ENCODE results near the gene ZNF644. TPM values are rescaled to one million over a fixed set of nuclear protein-coding genes. Genes with fewer than 3 reads are reported as not detected.
A peak's percentile ranks its signal among the peaks of the same experiment; 100 is the strongest.

The ZNF644 gene
- total RNA-seq, 1 donor from 2014 or later, result 49.8 TPM

DNA sequence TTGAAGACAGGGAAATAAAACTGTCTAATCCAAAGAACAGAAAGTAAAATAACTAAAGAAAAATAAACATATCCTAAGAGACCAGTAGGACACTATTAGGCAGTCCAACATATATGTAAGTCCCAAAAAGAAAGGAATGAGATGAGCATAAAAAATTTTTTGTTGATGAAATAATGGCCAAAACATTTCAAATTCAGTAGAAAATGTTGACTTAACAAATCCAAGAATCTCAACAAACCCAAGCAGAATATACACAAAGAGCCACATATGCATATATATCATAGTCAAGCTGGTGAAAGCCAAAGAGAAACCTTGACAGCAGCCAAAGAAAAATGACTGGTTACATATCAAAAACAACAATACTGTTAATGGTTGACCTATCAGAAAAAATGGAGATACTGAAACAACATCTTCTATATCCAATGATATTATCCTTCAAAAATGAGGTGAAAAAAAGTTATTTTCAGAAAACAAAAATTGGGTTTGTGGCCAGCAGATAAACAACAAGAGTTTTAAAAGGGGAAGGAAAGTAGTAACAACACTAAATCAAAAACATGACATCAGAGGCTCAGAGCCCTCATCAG, 26.4 kb downstream of the ZNF644 start:
- Mint-ChIP-seq H3K27ac (no peak overlapping the region), H3K4me3 (ENCODE audit: low read depth) (no peak overlapping the region), H3K9me3 (peaks cover 41% of the 10 kb centered on the region), H3K36me3 (ENCODE audit: low read depth) (peaks cover 94% of the 10 kb centered on the region), H3K27me3 (ENCODE audit: low read depth) (no peaks in the 10 kb centered on the region), H3K4me1 (ENCODE audit: low read depth) (peaks cover 19% of the 10 kb centered on the region)
- intact Hi-C loops (cut with micrococcal nuclease), result no loop called here
- DNase-seq (ENCODE audit: low spot score), result no peak

DNA sequence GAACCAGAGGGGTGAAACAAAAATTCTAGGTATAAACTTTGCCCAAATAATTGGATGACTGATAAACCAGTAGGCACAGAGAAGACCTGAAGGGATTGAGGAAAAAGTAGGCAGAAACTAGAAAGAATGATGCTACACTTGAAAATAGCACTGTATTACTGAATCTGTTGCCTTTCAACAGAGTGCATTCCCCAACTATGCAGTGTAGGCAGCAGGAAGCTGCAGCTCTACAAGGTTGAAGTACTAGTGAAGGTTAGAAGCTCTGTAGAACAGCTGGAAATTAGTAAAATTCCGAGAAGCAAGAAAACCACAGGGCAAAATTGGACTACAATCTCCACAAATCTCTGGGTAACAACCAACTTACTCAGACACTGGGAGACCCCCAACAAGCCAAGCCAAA, 27.4 kb downstream of the ZNF644 start:
- peaks cover 19% of the 10 kb centered on the region for H3K4me1 Mint-ChIP-seq (ENCODE audit: low read depth)
- peaks cover 45% of the 10 kb centered on the region for H3K9me3 Mint-ChIP-seq
- no peaks in the 10 kb centered on the region for H3K27me3 Mint-ChIP-seq (ENCODE audit: low read depth)
- H3K27ac Mint-ChIP-seq, result no peak overlapping the region
- peaks cover 94% of the 10 kb centered on the region for H3K36me3 Mint-ChIP-seq (ENCODE audit: low read depth)
- DNase-seq (ENCODE audit: low spot score), result no peak
- no peak overlapping the region for H3K4me3 Mint-ChIP-seq (ENCODE audit: low read depth)
- intact Hi-C loops (cut with micrococcal nuclease), result no loop called here

DNA sequence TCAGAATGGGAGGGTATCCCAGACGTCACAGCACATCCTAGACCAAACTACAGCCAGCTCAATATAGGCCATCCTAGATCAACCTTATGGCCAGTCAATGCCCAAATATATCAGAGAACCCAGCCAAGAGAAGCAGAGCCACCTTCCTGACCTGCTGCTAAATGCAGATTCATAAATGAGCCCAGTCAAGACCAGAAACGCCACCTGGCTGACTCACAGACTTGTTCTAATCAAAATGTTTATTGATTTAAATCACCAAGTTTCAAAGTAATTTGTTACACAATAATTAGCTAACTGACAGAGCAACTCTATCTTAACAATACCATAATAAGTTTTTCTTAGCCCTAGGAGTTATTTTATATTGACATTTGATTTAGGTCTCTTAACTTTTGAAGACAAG, 28.6 kb downstream of the ZNF644 start:
- no peak for DNase-seq (ENCODE audit: low spot score)
- Mint-ChIP-seq H3K36me3 (ENCODE audit: low read depth) (peaks cover 94% of the 10 kb centered on the region), H3K4me1 (ENCODE audit: low read depth) (peaks cover 14% of the 10 kb centered on the region), H3K27me3 (ENCODE audit: low read depth) (no peaks in the 10 kb centered on the region), H3K9me3 (peaks cover 51% of the 10 kb centered on the region), H3K27ac (no peak overlapping the region), H3K4me3 (ENCODE audit: low read depth) (no peak overlapping the region)
- intact Hi-C loops (cut with micrococcal nuclease), result no loop called here

DNA sequence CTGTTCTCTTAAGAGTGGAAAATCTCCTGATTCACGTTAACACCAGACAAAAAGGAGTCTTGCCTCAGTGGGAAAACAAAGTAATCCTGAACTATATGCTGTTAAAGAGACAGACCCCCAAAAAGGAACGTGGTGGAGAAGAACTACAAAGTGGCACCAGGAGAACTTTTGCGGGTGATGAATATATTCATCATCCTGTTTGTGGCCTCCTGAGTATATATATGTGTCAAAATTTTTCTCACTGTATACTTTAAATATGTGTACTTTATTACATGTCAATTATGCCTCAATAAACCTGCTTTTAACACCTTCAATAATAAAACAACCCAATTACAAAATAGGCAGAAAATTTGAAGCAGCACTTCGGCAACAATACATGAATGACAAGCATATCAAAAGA, 31.1 kb downstream of the ZNF644 start:
- intact Hi-C loops (cut with micrococcal nuclease), result no loop called here
- H3K4me1 Mint-ChIP-seq (ENCODE audit: low read depth), result peaks cover 14% of the 10 kb centered on the region
- H3K27me3 Mint-ChIP-seq (ENCODE audit: low read depth), result no peaks in the 10 kb centered on the region
- H3K9me3 Mint-ChIP-seq, result peaks cover 50% of the 10 kb centered on the region
- no peak overlapping the region for H3K4me3 Mint-ChIP-seq (ENCODE audit: low read depth)
- peaks cover 91% of the 10 kb centered on the region for H3K36me3 Mint-ChIP-seq (ENCODE audit: low read depth)
- H3K27ac Mint-ChIP-seq, result no peak overlapping the region
- DNase-seq (ENCODE audit: low spot score), result no peak

DNA sequence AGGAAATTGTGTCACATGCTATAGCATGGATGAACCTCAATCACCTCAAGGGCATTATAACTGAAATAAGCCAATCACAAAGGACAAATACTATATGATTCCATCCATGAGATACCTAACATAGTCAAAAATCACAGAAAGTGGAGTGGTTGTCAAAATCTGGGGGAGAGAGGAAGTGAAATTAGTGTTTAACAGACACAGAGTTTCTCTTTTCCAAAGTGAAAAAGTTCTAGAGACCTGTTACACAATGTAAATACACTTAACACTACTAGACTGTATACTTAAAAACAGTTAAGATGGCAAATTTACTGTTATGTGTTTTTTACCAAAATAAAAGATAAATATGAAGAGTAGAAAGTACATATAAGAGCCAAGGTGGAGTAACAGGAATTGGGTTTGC, 31.8 kb downstream of the ZNF644 start:
- Mint-ChIP-seq H3K27ac (no peak overlapping the region), H3K36me3 (ENCODE audit: low read depth) (peaks cover 84% of the 10 kb centered on the region), H3K4me3 (ENCODE audit: low read depth) (no peak overlapping the region), H3K9me3 (peaks cover 42% of the 10 kb centered on the region), H3K27me3 (ENCODE audit: low read depth) (no peaks in the 10 kb centered on the region), H3K4me1 (ENCODE audit: low read depth) (peaks cover 14% of the 10 kb centered on the region)
- DNase-seq (ENCODE audit: low spot score), result no peak
- intact Hi-C loops (cut with micrococcal nuclease), result no loop called here

GRCh38 chr1:90989302-90989701, 32.5 kb downstream of the ZNF644 start:
- no peaks in the 10 kb centered on the region for H3K27me3 Mint-ChIP-seq (ENCODE audit: low read depth)
- H3K4me1 Mint-ChIP-seq (ENCODE audit: low read depth), result peaks cover 14% of the 10 kb centered on the region
- intact Hi-C loops (cut with micrococcal nuclease), result no loop called here
- H3K27ac Mint-ChIP-seq, result no peak overlapping the region
- no peak for DNase-seq (ENCODE audit: low spot score)
- no peak overlapping the region for H3K4me3 Mint-ChIP-seq (ENCODE audit: low read depth)
- H3K9me3 Mint-ChIP-seq, result peaks cover 42% of the 10 kb centered on the region
- H3K36me3 Mint-ChIP-seq (ENCODE audit: low read depth), result peaks cover 77% of the 10 kb centered on the region

GRCh38 chr1:90987841-90988240, 34.0 kb downstream of the ZNF644 start:
- Mint-ChIP-seq H3K27ac (no peak overlapping the region), H3K4me3 (ENCODE audit: low read depth) (no peak overlapping the region), H3K27me3 (ENCODE audit: low read depth) (no peaks in the 10 kb centered on the region), H3K36me3 (ENCODE audit: low read depth) (peaks cover 74% of the 10 kb centered on the region), H3K9me3 (peaks cover 36% of the 10 kb centered on the region), H3K4me1 (ENCODE audit: low read depth) (peaks cover 14% of the 10 kb centered on the region)
- intact Hi-C loops (cut with micrococcal nuclease), result no loop called here
- no peak for DNase-seq (ENCODE audit: low spot score)

- no peak overlapping the region for H3K27ac Mint-ChIP-seq
- peaks cover 72% of the 10 kb centered on the region for H3K36me3 Mint-ChIP-seq (ENCODE audit: low read depth)
- no peaks in the 10 kb centered on the region for H3K27me3 Mint-ChIP-seq (ENCODE audit: low read depth)
- intact Hi-C loops (cut with micrococcal nuclease), result no loop called here
- no peak overlapping the region for H3K4me3 Mint-ChIP-seq (ENCODE audit: low read depth)
- peaks cover 36% of the 10 kb centered on the region for H3K9me3 Mint-ChIP-seq
- no peak for DNase-seq (ENCODE audit: low spot score)
- H3K4me1 Mint-ChIP-seq (ENCODE audit: low read depth), result peaks cover 17% of the 10 kb centered on the region
Measured at GRCh38 chr1:90986953-90987352, 34.9 kb downstream of the ZNF644 start.

DNA sequence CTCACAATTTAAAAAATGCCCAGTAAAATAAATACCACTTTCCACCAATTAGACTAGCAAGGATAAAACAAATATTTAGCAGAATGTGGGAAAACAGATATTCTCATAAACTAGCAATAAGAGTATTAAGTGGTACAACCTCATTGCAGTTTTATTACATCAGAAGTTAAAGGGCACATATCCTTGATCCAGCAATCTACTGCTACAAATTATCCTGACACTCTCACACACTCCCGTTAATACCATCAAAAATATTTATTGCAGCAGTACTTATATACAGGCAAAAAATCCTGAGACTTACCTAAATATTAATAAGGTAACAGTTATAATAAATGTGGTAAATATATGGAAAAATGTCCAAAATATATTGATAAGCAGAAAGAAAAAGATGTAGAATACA, 44.3 kb downstream of the ZNF644 start:
- no peaks in the 10 kb centered on the region for H3K27me3 Mint-ChIP-seq (ENCODE audit: low read depth)
- H3K36me3 Mint-ChIP-seq (ENCODE audit: low read depth), result peaks cover 38% of the 10 kb centered on the region
- no peak overlapping the region for H3K4me3 Mint-ChIP-seq (ENCODE audit: low read depth)

DNA sequence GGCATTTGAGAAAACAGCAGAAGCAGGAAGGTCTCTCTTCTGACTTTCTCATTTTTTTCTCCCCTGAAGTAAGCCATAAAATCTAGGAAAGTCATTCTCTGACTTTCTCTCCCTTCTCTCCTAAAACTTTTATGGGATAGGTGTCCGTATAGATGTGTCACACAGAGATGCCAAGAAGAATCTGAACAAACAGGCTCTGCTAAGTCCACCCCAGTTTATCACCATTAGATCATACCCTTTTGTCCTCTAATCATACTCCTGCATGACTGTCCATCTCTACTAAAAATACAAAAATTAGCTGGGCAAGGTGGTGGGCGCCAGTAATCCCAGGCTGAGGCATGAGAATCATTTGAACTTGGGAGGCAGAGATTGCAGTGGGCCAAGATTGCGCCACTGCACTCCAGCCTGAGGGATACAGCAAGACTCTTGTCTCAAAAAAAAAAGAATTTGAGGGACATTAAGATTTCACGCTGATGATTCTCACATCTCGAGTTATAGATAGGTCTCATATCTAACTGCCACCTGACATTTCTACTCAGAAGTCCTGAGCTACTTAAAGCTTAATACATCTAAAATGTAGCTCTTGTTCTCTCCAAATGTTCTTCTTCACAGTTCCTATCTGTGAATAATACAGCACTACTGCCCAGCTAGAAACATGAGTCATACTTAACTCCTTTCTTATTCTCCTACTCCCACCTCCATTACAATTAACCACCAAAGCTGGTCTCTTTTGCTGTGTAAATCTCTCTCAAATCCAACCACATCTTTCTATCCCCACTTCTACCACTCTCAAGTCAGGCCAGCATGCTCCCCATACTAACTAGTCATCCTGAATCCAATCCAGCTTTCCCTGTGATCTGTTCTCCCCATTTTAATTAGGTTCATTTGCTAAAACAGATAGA, 47.7 kb downstream of the ZNF644 start:
- no peak for DNase-seq (ENCODE audit: low spot score)
- intact Hi-C loops (cut with micrococcal nuclease), result no loop called here
- Mint-ChIP-seq H3K36me3 (ENCODE audit: low read depth) (peaks cover 27% of the 10 kb centered on the region), H3K27me3 (ENCODE audit: low read depth) (no peaks in the 10 kb centered on the region), H3K9me3 (no peaks in the 10 kb centered on the region), H3K27ac (peak overlapping the region; percentile 6), H3K4me1 (ENCODE audit: low read depth) (peaks cover 15% of the 10 kb centered on the region), H3K4me3 (ENCODE audit: low read depth) (no peak overlapping the region)

More for the DNA sequence above, 44.3 kb downstream of the ZNF644 start:
- Mint-ChIP-seq H3K27ac (no peak overlapping the region), H3K4me1 (ENCODE audit: low read depth) (peaks cover 17% of the 10 kb centered on the region), H3K9me3 (no peaks in the 10 kb centered on the region)
- intact Hi-C loops (cut with micrococcal nuclease), result no loop called here
- DNase-seq (ENCODE audit: low spot score), result no peak

- intact Hi-C loops (cut with micrococcal nuclease), result no loop called here
- Mint-ChIP-seq H3K4me1 (ENCODE audit: low read depth) (peaks cover 15% of the 10 kb centered on the region), H3K4me3 (ENCODE audit: low read depth) (no peak overlapping the region), H3K27ac (no peak overlapping the region), H3K9me3 (no peaks in the 10 kb centered on the region), H3K36me3 (ENCODE audit: low read depth) (peaks cover 14% of the 10 kb centered on the region), H3K27me3 (ENCODE audit: low read depth) (no peaks in the 10 kb centered on the region)
- DNase-seq (ENCODE audit: low spot score), result no peak
Measured at GRCh38 chr1:90970208-90970607, 51.6 kb downstream of the ZNF644 start.

DNA sequence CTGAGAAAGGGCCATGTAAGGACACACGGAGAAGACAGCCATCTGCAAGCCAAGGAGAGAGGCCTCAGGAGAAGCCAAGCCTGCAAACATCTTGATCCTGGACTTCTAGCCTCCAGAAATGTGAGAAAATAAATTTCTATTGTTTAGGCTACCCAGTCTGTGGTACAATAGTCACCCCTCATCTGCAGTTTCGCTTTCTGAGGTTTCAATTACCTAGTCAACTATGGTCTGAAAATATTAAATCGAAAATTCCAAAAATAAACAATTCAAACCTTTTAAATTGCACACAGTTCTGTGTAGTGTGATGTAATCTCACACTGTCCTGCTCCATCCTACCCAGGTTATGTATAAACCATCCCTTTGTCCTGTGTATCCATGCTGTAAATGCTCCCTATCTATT, 52.6 kb downstream of the ZNF644 start:
- Mint-ChIP-seq H3K27me3 (ENCODE audit: low read depth) (no peaks in the 10 kb centered on the region), H3K4me1 (ENCODE audit: low read depth) (peaks cover 8% of the 10 kb centered on the region), H3K4me3 (ENCODE audit: low read depth) (no peak overlapping the region), H3K36me3 (ENCODE audit: low read depth) (peaks cover 14% of the 10 kb centered on the region), H3K27ac (no peak overlapping the region), H3K9me3 (no peaks in the 10 kb centered on the region)
- intact Hi-C loops (cut with micrococcal nuclease), result no loop called here
- DNase-seq (ENCODE audit: low spot score), result no peak

- Mint-ChIP-seq H3K9me3 (no peaks in the 10 kb centered on the region), H3K4me1 (ENCODE audit: low read depth) (peaks cover 12% of the 10 kb centered on the region), H3K4me3 (ENCODE audit: low read depth) (no peak overlapping the region), H3K27ac (no peak overlapping the region), H3K27me3 (ENCODE audit: low read depth) (no peaks in the 10 kb centered on the region), H3K36me3 (ENCODE audit: low read depth) (peaks cover 11% of the 10 kb centered on the region)
- DNase-seq (ENCODE audit: low spot score), result no peak
- intact Hi-C loops (cut with micrococcal nuclease), result loop anchor here (2.0 kb wide), 1 partner anchor 244 kb away; no protein-coding TSS in a partner anchor
Measured at GRCh38 chr1:90964444-90965035, 57.3 kb downstream of the ZNF644 start.
